Right atrium auricular region (tissue), 2 donors: ENCODE data around the gene DNAJB4. TPM values are rescaled to one million over a fixed set of nuclear protein-coding genes. Genes with fewer than 3 reads are reported as not detected.
A peak's percentile ranks its signal among the peaks of the same experiment; 100 is the strongest.
"Not testable (repeated sequence)": the region's sequence is repeated elsewhere in the genome, so short reads cannot be mapped to it uniquely, and the experiment has no call there.

Experiments
- DNase-seq: peaks from one replicate; pipeline ENCODE4 v3.0.0-alpha.2; 2019; ENCODE audit warnings: low spot score
- H3K27ac ChIP-seq, 2 donors: fragments of 200-600 bp; sonication (generic); 1 replicate in 1 of 2; 2 replicates in 1 of 2; pipeline ENCODE4 v1.5.1; 2016 to 2019
- H3K27me3 ChIP-seq, 2 donors: fragments of 200-600 bp; sonication (generic); one replicate each; pipeline versions ENCODE4 v1.5.1 to v1.6.0; 2017 to 2019
- H3K36me3 ChIP-seq: fragments of 200-600 bp; sonication (generic); one replicate; pipeline ENCODE4 v1.5.1; 2016
- H3K4me1 ChIP-seq, 2 donors: fragments of 200-600 bp; sonication (generic); one replicate each; pipeline versions ENCODE4 v1.5.1 to v1.6.0; 2017 to 2019
- H3K4me3 ChIP-seq, 2 donors: fragments of 200-600 bp; sonication (generic); 1 replicate in 1 of 2; 2 replicates in 1 of 2; pipeline ENCODE4 v1.5.1; 2017 to 2019; ENCODE audit warnings: mild to moderate bottlenecking in 1 of 2, moderate library complexity in 1 of 2
- H3K9me3 ChIP-seq, 2 donors: fragments of 200-600 bp; sonication (generic); one replicate each; pipeline ENCODE4 v1.5.1; 2019
- total RNA-seq, 2 donors: library from RNA; depleted of rRNA; stranded (reverse); fragments of >200 nt; gene quantifications; one replicate each; pipeline ENCODE4 v1.1.0, GENCODE V29; 2016
- TF ChIP-seq, protein P1 (sequence below), 2 donors: fragments of 200-600 bp; sonication (generic); IDR thresholded peaks; one replicate each; pipeline ENCODE4 v1.5.1; 2019; ENCODE audit warnings: antibody characterized with exemption in 2 of 2

DNAJB4 gene
- total RNA-seq, 2 donors from 2014 or later, result 60.9 to 83.6 TPM

DNA sequence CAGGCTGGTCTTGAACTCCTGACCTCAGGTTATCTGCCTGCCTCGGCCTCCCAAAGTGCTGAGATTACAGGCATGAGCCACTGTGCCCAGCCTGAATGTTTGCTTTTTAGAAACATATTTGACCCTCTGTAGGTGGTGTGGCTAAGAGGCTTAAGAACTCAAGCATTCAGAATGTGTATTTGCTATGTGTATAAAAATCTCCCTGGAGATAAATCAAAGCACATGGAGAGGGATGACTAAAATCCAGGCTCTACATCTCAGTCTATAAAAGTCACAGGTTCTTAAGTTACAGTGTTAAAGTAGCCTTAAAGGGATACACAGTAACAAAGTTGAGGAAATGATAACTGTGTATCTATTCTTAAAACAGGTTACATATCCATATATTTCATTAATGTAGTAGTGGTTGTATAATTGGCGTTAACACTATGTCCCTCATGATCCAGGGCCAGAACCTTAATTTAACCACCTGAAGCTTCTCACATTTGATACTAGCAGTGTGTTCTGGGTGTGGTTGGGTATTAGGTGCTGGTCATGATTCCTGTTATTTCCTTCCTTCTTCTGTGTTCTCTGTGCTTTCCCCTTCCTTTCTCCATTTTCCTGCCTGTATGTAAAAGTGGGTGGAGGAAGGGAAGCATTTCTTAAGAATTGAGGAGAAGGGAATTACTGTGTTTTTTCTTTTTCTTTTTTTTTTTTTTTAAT lies 57.2 kb downstream of the DNAJB4 start:
- Histone ChIP-seq H3K36me3 (no peaks in the 10 kb centered on the region), H3K9me3 (no peaks in the 10 kb centered on the region), H3K27ac (peak overlapping the region; percentile 22 to 30), H3K4me1 (peaks cover 0 to 12% of the 10 kb centered on the region in 2 donors), H3K4me3 (no peak overlapping the region), H3K27me3 (no peaks in the 10 kb centered on the region)
- TF ChIP-seq, protein P1, sequence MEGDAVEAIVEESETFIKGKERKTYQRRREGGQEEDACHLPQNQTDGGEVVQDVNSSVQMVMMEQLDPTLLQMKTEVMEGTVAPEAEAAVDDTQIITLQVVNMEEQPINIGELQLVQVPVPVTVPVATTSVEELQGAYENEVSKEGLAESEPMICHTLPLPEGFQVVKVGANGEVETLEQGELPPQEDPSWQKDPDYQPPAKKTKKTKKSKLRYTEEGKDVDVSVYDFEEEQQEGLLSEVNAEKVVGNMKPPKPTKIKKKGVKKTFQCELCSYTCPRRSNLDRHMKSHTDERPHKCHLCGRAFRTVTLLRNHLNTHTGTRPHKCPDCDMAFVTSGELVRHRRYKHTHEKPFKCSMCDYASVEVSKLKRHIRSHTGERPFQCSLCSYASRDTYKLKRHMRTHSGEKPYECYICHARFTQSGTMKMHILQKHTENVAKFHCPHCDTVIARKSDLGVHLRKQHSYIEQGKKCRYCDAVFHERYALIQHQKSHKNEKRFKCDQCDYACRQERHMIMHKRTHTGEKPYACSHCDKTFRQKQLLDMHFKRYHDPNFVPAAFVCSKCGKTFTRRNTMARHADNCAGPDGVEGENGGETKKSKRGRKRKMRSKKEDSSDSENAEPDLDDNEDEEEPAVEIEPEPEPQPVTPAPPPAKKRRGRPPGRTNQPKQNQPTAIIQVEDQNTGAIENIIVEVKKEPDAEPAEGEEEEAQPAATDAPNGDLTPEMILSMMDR (IDR thresholded peaks at IDR 0.05), result no peak
- DNase-seq, result no peak

DNA sequence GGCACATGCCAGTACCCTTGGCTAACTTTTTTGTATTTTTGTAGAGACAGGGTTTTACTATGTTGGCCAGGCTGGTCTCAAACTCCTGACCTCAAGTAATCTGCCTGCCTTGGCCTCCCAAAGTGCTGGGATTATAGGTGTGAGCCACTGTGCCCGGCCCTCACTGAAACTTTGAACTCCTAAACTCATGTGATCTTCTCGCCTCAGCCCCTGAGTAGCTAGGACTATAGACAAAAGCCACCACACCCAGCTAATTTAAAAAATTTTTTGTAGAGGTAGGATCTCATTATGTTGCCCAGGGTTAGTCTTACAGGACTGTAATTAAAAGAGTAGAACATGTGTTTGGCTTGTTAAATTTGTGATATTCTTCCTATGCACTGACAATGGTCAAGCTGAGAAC lies 60.1 kb downstream of the DNAJB4 start:
- H3K9me3 ChIP-seq, H3K27ac ChIP-seq, H3K36me3 ChIP-seq, H3K27me3 ChIP-seq, H3K4me3 ChIP-seq, DNase-seq: not testable (repeated sequence)
- H3K4me1 ChIP-seq, result peaks cover 0 to 19% of the 10 kb centered on the region in 2 donors

Other genes with a start within 250 kb of the DNAJB4 start
- gene USP33, start 245.1 kb upstream of the DNAJB4 start, total RNA-seq, result 10 to 100 TPM; 29.2 to 39.1 TPM
- gene MIGA1, start 225.3 kb upstream of the DNAJB4 start, total RNA-seq, result 10 to 100 TPM in 1 of 2 donors, 1 to 10 TPM in 1; 8.5 to 10.1 TPM
- 100 to 1,000 TPM; 269 to 295 TPM for gene NEXN, start 116.3 kb upstream of the DNAJB4 start, total RNA-seq
- gene FUBP1, start 25.9 kb upstream of the DNAJB4 start, total RNA-seq, result 10 to 100 TPM; 45.8 to 49.3 TPM
- 1 to 10 TPM; 1.5 to 2.3 TPM for gene GIPC2, start 41.0 kb downstream of the DNAJB4 start, total RNA-seq